A549 (cell line): Measurements from ENCODE around the gene TLE1.

Experiments used
- CTCF ChIP-seq: fragments of >200 bp; sonication (Bioruptor Twin); formaldehyde crosslinking; IDR thresholded peaks from 3 replicates; pipeline ENCODE4 v1.5.1; 2016
- MAX ChIP-seq: IDR thresholded peaks from 2 replicates; pipeline ENCODE4 v1.6.1; 2012
- RFX5 ChIP-seq: fragments of 450-650 bp; IDR thresholded peaks from 2 replicates; pipeline ENCODE4 v1.7.1; 2014; ENCODE audit warnings: antibody characterized with exemption, mild to moderate bottlenecking, moderate library complexity

GRCh38 chr9:81682177-81682576 is 7.2 kb downstream of the TLE1 start:
- TF ChIP-seq RFX5 (no peak), CTCF (no peak), MAX (no peak)
